Hepatocyte (in vitro differentiated cells): ENCODE results near the gene HINT2.

Experiments
- CTCF ChIP-seq: fragments of 200-600 bp; sonication (generic); IDR thresholded peaks from 2 replicates; pipeline ENCODE4 v1.5.1; 2016; ENCODE audit warnings: antibody characterized with exemption, mild to moderate bottlenecking; ENCODE audit not compliant: poor library complexity
- EZH2 ChIP-seq: fragments of 200-600 bp; sonication (generic); IDR thresholded peaks from 2 replicates; pipeline ENCODE4 v1.6.1; 2016; ENCODE audit warnings: antibody characterized with exemption, mild to moderate bottlenecking, borderline replicate concordance
- EZH2phosphoT487 ChIP-seq: fragments of 200-600 bp; sonication (generic); IDR thresholded peaks from one replicate; pipeline ENCODE4 v1.6.1; 2018; ENCODE audit warnings: antibody characterized with exemption, mild to moderate bottlenecking, low read depth, moderate library complexity; ENCODE audit not compliant: unreplicated experiment, severe bottlenecking

GRCh38 chr9:35852267-35852815, 37.5 kb upstream of the HINT2 start:
- no peak for TF ChIP-seq CTCF
- no peak for TF ChIP-seq EZH2phosphoT487
- TF ChIP-seq EZH2, result no peak
